ENCODE results near the gene FBXW4.
A peak's percentile ranks its signal among the peaks of the same experiment; 100 is the strongest.

The FBXW4 gene, protein sequence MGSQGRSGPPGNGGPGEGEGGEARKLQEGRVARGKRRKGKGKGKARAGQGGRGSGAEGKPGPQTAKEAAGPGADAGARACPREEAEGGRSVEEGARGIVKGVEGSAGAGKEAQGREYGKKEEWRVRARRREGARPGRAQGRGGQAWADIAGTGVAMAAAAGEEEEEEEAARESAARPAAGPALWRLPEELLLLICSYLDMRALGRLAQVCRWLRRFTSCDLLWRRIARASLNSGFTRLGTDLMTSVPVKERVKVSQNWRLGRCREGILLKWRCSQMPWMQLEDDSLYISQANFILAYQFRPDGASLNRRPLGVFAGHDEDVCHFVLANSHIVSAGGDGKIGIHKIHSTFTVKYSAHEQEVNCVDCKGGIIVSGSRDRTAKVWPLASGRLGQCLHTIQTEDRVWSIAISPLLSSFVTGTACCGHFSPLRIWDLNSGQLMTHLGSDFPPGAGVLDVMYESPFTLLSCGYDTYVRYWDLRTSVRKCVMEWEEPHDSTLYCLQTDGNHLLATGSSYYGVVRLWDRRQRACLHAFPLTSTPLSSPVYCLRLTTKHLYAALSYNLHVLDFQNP

DNA sequence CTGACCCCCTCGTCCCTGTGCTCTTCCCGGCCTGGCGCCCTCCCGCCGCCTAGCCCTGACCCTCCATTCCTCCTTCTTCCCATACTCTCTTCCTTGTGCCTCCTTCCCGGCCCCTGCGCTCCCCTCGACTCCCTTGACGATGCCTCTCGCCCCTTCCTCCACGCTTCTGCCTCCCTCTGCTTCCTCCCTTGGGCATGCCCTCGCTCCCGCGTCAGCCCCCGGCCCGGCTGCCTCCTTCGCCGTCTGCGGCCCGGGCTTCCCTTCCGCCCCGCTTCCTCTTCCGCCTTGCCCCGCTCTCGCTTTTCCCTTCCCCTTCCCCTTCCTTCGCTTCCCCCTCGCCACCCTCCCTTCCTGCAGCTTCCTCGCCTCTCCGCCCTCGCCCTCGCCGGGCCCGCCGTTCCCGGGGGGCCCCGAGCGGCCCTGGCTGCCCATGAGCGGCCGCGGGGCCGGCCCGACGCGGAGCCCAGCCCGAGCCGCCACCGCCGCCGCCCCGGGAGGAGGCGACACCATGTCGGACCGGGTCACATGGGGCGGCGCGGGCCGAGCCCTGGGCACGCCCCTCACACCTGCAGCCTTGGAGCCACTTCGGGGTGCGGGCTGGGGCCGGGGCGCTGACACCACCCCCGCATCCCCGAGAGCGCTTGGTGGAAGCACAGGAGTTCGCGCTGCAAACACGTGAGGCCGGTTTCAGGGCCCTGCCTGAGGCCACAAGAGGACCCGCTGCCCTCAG is at the start of gene FBXW4:
Gene FBXW4, minus strand, starts transcription at position 497 of the 730 bp plus-strand sequence. Its CDS starts 65 bp downstream, at position 432.
- DNase-seq, result peak; percentile 23

DNA sequence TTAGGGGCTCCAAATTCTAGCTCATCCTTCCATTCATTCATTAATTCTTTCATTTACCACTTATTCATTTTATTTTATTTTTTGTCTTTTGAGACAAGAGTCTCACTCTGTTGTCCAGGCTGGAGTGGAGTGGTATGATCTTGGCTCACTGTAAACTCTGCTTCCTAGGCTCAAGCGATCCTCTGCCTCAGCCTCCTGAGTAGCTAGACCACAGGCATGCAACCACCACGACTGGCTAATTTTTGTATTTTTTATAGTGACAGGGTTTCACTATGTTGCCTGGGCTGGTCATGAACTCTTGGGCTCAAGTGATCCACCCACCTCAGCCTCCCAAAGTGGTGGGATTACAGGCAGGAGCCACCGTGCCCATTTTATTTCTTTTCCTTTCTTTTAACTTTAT is 49.3 kb upstream of the FBXW4 start:
- no peak for DNase-seq

DNA sequence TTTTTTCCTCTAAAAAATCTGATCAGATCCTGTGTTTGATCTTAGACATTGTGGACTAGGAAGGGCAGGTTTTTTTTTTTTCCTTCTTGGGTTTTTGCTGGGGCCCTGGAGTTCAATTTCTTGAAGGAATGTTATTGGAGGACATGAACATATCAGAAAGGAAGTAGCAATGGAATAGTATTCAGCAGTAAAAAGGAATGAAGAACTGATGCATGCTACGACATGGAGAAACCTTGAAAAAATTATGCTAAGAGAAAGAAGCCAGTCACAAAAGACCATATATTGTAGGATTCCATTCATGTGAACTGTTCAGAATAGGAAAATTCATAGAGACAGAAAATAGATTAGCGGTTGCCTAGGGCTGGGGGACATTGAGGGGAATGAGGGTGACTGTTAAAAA is 47.0 kb upstream of the FBXW4 start:
- DNase-seq, result no peak

DNA sequence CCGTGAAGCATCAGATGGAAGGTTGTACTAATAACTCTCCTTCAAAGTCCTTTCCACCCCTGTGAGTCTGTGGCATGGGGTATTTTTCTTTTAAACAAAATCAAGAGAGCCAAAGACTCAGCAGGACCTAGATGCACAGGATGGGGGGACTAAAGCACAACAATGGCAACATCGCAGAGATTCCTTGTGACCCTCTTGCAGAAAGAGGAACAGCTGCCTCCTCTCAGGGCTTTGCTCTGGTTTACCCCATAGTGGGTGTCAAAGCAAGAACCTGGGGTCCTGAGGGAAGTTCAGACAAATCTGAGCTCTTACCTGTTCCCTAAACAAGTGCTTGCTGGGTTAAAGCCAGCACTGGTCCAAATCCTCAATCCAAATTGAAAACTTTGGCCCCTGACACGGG is 41.7 kb upstream of the FBXW4 start:
- no peak for DNase-seq

DNA sequence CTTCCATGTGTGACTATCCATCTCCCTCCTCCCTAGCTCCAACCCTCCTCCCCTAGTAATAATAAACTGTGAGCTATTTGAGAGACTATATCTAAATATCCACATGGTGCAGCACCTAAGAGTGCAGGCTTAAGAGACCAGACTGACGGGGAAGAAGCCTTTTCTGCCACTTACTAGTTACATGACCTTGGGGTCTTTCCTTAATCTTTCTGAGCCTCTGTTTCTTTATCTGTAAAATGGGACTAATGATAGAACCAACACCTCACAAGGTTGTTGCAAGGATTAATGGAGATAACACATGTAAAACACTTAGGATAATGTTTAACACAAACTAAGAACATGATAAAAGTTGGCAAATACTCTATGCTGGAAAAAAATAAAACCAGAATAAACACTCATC is 37.1 kb upstream of the FBXW4 start:
- no peak for DNase-seq

DNA sequence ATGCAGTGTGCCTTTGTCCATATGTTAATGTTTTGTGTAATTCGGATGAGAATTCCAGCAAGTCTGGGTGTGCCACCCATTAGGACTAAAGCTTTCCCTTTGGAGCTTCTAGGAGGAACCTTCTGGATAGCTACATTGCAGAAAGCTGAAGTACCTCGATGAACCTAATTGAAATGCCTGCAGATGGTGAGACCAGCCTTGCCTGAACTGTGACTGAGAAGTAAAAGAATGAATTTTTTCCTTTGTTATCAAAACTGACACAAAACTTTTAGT is 31.1 kb upstream of the FBXW4 start:
- DNase-seq, result no peak

DNA sequence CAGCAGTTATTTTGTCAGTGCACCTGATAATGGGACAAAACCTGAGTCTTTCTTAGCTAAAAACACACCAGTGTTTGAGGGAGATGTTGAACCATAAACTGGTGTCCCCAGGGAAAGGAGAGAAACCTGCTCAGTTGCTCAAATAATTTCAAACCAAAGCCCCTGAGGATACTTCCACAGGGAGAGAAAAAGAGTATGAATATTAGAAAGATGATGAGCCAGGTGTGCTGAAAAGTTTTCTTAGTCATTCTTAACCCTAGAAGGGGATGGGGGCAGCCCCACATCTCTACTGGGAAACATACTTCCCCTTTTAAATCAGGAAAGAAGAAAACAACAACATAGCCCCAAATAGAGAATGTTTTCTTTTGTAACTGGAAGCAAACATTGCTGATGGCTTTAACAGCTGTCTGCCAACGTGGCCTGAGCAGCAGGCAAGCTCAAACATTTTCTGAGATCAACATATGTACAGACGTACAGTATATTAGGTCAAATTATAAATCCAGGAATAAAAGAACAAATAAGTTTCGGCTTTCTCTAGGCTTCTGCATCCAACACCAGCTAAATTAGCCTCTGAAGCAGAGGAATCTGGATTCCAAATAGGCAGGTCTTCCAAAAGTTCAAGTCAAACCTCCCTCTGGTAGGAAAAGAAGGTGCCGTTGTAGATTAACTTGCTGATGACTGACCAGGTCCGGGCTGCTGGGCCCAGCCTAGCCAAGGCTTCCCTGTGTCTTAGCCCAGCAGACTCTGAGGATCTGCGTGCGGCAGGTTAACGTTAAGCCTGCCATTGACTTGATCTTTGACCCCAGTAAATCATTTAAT is 30.5 kb upstream of the FBXW4 start:
- DNase-seq, result no peak

DNA sequence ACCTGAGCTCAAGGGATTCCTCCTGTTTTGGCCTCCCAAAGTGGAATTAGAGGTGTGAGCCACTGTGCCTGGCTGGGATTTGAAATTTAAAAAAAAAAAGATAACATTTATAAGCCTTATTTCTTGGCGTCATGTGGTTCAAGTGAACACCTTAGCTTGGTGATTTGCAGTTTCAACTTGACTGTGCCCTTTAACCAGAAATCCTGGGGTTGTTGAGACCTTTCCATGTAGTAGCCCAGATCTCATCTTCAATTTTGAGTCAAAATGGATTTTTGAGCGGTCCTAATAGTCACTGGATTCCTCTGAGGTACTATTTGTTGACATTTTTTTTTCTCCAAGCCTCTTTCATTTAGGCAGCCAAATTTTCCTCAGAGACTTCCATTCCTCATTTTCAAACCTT is 29.5 kb upstream of the FBXW4 start:
- DNase-seq, result no peak

DNA sequence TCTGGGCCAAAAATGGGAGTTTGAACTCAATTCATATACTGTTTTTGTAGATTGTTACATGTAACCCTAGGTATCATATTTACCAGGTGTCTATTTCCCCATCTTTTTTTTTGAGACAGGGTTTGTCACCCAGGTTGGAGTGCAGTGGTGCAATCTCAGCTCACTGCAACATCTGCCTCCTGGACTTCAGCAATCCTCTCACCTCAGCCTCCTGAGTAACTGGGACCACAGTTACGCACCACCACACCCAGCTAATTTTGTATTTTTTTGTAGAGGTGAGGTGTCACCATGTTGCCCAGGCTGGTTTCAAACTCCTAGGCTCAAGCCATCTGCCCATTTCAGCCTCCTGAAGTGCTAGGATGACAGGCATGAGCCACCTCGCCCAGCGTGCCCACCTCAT is 28.2 kb upstream of the FBXW4 start:
- no peak for DNase-seq

DNA sequence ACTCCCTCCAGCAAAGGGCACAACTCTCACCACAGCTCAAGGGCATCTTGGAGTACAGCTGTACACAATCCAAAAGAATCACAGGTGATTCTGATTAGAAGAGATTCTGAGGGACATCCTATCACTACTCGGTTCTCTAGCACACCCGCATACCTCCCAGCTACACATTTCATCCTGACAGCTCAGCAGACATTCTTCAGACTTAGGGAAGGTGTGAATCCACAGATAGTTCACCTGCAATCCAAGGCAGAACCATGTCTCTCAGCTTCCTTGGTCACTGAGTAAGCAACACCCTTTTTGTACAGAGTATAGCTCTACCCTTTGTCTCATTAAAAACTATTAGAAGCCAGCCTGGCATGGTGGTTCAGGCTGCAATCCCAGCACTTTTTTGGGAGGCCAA is 26.8 kb upstream of the FBXW4 start:
- no peak for DNase-seq

DNA sequence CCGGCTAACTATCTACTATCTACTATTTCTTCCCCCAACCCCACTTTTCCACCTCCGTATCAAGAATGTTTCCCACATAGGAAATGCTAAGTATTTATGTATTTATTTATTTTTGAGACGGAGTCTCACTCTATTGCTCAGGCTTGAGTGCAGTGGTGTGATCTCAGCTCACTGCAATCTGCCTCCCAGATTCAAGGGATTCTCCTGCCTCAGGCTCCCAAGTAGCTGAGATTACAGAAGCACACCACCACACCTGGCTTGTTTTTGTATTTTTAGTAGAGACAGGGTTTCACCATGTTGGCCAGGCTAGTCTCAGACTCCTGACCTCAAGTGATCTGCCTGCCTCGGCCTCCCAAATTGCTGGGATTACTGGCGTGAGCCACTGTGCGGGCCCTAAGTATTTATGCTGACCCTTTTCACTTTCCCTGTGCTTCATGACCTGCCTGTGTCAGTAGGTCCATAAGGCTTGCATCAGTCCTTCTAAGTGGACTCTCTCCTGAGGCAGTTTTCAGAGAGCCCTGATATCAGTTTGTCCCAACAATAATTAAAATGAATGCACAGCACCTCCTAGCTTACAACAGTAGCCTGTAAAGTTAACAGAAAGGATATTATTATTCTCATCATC is 25.7 kb upstream of the FBXW4 start:
- DNase-seq, result no peak

DNA sequence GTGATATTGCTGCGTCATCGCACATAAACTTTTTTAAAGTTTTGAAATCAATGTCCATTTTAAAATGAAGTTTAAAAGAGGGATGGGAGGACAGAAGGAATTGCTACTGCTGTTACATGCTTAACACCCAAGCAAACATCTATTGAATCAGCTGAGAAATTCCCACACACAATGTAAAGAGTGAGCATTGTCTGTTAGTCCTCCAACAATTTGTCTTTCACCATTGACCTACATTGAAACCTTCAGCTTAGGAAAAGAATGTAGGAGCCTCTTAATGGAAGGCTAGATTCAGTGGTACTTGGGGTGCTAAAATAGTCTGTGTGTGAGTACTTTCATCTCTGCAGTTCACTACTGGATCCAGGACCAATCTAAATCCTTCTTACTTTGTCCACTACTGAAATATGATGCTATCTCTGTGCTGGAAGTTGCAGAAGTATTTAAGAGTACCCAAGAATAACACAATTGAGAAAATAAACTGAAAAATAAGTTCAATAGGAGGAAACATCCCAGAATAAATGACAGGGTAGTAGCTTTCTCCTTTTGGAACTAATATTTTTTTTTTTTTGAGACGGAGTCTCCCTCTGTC is 23.8 kb upstream of the FBXW4 start:
- DNase-seq, result no peak

DNA sequence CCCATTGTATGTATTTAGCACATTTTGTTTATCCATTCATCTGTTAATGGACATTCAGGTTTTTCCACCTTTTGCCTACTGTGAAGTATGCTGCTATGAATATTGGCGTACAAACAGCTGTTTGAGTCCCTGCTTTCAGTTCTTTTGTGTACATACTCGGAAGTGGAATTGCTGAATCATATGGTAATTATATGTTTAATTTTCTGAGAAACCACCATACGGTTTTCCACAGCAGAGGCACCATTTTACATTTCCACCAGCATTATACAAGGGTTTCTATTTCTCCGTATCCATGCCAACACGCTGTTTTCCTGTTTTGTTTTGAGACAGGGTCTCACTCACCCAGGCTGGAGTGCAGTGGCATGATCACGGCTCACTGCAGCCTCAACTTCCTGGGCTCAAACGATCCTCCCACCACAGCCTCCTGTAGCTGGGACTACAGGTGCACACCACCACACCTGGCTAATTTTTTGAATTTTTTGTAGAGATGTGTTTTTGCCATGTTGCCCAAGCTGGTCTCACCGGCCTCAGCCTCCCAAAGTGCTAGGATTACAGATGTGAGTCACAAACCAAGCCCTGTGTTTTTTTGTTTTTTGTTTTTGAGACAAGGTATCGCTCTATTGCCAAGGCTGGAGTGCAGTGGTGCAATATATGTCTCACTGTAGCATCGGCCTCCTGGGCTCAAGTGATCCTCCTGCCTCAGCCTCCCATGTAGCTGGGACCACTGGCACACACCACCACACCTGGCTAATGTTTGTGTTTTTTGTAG is 22.1 kb upstream of the FBXW4 start:
- no peak for DNase-seq

DNA sequence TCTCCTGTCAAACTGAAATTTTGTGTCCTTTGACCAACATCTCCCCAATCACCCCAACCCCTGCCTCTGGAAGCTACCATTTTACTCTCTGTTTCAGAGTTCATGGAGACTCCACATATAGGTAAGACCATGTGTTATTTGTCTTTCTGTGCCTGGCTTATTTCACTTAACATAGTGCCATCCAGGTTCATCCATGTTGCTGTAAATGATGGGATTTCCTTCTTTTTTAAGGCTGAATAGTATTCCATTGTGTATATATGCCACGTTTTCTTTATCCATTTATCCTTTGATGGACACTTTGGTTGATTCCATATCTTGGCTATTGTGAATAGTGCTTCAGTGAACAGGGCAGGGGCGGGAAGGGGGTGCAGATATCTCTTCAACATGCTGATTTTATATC is 18.0 kb upstream of the FBXW4 start:
- no peak for DNase-seq

DNA sequence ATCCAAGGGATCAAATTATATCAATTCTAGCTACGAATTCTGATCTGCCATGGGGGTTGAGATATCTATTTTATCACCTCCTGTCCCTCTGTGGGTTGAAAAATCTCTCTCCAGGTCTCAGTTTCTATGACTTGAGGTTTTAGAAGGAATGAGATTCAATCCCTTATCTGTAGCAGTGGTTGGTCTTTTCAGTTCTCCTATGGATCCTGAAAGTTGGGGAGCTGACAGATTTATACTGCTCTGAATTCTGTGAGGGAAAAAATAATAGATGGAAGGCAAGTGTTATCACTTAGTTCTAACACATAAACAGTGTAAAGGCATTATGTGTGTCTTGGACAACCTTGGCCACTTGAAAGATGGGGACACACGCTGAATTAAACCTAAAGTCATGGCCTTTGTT is 15.8 kb upstream of the FBXW4 start:
- DNase-seq, result no peak

DNA sequence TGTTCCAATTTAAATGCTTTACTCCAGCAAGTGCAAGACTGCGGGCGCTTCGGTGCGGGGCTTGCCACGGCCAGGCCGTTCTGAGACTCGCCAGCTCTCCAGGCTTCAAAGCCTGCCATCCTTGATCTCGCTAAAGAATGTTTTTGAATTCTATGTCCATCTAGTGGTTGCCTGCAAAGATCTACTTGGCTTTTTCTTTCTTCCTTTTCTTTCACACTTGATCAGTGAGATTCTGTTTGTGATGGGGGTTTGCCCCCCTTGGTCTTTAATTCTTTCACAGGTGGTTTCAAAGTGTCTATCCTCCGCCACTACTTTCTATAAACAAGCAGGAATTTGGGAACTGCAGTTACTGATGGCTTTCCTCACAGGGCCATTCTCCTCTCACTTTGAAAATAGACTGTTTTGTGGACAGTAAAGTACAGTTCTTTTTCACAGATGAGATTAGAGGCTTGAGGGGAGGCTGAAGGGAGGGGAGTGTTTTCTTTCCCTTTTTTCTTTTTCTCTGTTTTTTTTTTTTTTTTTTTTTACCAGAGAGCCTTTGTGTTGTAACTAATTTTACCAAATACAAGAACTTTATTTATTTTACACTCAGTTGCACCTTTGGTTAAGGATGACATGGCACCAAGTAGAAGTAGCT is 15.2 kb upstream of the FBXW4 start:
- no peak for DNase-seq

DNA sequence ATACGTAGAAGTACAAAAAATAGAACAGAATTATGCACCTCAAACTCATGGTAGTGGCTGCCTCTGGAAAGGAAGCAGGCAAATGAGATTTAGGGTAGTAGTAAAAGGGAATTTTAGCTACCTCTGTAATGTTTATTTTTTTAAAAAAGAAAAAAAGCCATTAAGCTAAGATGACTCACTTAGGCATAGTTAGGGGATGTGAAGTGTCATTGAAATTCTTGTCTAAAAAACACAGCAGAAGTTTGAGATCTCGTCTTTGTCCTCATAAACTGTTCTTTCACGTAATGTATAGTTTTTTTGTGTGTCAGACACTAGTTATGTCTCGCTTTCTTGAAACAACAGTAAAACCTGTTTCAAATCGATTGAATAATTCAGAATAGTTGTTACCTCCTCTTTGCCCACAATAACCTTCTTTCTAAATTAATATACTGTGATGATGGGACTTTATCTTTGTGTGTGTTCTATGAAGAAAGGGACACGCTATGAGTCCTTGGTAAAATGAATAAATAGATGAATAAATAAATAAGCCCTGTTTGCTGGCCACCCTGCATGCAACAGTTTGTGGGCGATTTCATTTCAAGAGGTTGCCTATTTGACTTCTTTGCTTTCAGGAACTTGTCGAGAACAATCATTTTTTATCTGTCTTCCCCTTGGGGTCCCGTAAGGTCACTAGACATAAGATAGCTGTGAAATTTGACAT is 14.5 kb upstream of the FBXW4 start:
- DNase-seq, result no peak

DNA sequence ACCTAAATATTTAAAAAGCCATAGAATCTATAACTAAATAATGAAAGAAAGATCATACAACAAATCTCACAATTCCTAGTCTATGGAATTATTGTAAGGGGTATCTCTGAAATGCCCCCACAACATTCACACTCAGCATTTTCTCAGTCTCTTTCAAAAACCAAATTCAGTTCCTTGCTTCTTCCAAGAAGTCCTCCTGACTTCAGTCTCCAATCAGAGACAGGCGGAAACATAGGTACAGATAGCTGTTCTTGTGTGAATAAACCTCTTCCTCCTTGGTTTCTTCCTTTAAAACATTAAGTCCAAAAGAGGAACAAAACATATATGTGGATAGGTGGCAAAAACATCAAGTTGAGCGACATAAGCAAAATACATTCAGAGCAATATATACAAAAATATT is 13.9 kb upstream of the FBXW4 start:
- DNase-seq, result no peak

DNA sequence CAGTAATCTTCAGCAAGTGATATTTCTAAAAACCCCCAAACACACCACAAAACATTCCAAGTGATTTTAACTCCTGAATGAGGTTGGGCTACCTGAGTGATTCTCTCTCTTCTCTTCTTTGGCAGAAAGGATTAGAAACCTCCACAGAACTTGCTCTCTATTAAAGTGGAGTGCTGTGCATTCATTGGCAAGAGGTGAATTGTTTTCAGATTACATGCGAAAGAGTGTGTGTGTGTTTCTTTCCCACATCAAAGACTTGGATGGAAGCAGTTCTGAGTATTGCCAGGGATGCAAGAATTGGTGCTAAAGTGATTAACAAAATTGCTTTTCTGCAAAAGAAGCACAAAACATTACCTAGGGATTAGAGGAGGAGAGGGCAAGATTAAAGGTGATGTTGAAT is 13.1 kb upstream of the FBXW4 start:
- DNase-seq, result no peak

DNA sequence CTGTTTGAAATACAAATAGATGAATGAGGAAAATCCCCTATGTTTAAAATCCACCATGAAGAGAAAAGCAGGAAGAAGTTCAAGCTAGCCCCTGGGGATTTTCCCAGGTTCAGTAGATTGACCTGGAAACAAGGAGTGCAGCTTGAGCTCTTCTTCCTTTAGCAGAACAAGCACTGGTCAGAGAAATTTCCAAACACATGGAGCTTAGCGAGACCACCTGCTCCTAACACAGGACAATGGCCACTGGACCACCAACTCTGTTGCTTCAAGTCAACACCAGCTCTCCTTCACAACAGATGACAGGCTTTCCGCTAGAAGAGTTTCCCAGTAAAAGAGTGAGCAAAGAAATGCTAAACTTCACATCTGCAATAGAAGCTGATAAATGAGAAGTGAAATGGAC is 9.4 kb upstream of the FBXW4 start:
- no peak for DNase-seq

DNA sequence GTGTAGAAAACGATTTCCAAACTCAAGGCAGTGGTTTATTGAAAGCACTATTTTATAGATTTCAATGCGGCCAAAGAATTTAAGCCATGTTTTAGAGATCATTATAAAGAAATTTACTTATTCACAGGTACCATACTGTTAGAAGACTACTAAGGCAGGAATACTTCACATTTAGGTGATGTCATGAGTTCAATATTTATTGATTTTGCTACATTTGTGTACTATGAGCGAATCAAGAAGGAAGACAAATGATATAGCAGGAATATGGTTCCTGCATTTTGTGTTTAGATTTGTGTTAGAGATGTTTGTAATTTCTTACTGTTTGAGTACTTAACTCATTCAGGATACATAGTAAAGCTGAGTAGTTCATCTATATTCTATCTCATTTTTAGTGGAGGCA is 1.7 kb upstream of the FBXW4 start:
- no peak for DNase-seq

All from NCI-H226 (cell line).